HL-60 (cell line): ENCODE measurements around the gene SPATA19.

ENCODE experiments used
- DNase-seq, 2 experiments: peaks; one replicate each; pipeline ENCODE4 v3.0.0-alpha.2; 2010 to 2020; ENCODE audit warnings: low read depth in 1 of 2, low spot score in 1 of 2
- H3K27ac ChIP-seq: fragments of 250-450 bp; sonication (Bioruptor Pico); replicated peaks from 2 replicates; pipeline ENCODE4 v1.5.1; 2020; ENCODE audit warnings: mild to moderate bottlenecking, moderate library complexity
- H3K27me3 ChIP-seq: fragments of 250-450 bp; sonication (Bioruptor Pico); 2 replicates; pipeline ENCODE4 v1.5.1; 2021; ENCODE audit warnings: mild to moderate bottlenecking, moderate library complexity; ENCODE audit not compliant: insufficient read depth, poor library complexity, severe bottlenecking
- H3K4me3 ChIP-seq: replicated peaks from 2 replicates; pipeline ENCODE4 v1.5.1; 2011; ENCODE audit warnings: mild to moderate bottlenecking, control low read depth, low read length; ENCODE audit not compliant: insufficient read depth
- GABPA ChIP-seq: IDR thresholded peaks from 2 replicates; pipeline ENCODE4 v1.6.1; 2012; ENCODE audit warnings: low read depth
- POLR2AphosphoS5 ChIP-seq: IDR thresholded peaks from 2 replicates; pipeline ENCODE4 v1.6.1; 2012; ENCODE audit warnings: low read depth
- SPI1 ChIP-seq: IDR thresholded peaks from 2 replicates; pipeline ENCODE4 v1.6.1; 2012; ENCODE audit warnings: low read depth, mild to moderate bottlenecking, borderline replicate concordance
- TF ChIP-seq, protein P1 (sequence below): IDR thresholded peaks from one replicate; pipeline ENCODE4 v1.5.1; 2011; ENCODE audit warnings: low read length, control low read depth, inconsistent platforms; ENCODE audit not compliant: insufficient read depth
- TF ChIP-seq, protein P2 (sequence below): IDR thresholded peaks from 2 replicates; pipeline ENCODE4 v1.6.1; 2012; ENCODE audit warnings: low read depth; ENCODE audit not compliant: insufficient replicate concordance

SPATA19 gene

GRCh38 chr11:133889188-133889587 lies 43.9 kb upstream of the SPATA19 start:
- no peak overlapping the region for H3K4me3 ChIP-seq
- TF ChIP-seq GABPA (no peak), POLR2AphosphoS5 (no peak), SPI1 (no peak)
- TF ChIP-seq, protein P1, sequence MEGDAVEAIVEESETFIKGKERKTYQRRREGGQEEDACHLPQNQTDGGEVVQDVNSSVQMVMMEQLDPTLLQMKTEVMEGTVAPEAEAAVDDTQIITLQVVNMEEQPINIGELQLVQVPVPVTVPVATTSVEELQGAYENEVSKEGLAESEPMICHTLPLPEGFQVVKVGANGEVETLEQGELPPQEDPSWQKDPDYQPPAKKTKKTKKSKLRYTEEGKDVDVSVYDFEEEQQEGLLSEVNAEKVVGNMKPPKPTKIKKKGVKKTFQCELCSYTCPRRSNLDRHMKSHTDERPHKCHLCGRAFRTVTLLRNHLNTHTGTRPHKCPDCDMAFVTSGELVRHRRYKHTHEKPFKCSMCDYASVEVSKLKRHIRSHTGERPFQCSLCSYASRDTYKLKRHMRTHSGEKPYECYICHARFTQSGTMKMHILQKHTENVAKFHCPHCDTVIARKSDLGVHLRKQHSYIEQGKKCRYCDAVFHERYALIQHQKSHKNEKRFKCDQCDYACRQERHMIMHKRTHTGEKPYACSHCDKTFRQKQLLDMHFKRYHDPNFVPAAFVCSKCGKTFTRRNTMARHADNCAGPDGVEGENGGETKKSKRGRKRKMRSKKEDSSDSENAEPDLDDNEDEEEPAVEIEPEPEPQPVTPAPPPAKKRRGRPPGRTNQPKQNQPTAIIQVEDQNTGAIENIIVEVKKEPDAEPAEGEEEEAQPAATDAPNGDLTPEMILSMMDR = no peak
- TF ChIP-seq, protein P2, sequence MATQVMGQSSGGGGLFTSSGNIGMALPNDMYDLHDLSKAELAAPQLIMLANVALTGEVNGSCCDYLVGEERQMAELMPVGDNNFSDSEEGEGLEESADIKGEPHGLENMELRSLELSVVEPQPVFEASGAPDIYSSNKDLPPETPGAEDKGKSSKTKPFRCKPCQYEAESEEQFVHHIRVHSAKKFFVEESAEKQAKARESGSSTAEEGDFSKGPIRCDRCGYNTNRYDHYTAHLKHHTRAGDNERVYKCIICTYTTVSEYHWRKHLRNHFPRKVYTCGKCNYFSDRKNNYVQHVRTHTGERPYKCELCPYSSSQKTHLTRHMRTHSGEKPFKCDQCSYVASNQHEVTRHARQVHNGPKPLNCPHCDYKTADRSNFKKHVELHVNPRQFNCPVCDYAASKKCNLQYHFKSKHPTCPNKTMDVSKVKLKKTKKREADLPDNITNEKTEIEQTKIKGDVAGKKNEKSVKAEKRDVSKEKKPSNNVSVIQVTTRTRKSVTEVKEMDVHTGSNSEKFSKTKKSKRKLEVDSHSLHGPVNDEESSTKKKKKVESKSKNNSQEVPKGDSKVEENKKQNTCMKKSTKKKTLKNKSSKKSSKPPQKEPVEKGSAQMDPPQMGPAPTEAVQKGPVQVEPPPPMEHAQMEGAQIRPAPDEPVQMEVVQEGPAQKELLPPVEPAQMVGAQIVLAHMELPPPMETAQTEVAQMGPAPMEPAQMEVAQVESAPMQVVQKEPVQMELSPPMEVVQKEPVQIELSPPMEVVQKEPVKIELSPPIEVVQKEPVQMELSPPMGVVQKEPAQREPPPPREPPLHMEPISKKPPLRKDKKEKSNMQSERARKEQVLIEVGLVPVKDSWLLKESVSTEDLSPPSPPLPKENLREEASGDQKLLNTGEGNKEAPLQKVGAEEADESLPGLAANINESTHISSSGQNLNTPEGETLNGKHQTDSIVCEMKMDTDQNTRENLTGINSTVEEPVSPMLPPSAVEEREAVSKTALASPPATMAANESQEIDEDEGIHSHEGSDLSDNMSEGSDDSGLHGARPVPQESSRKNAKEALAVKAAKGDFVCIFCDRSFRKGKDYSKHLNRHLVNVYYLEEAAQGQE = no peak
- no peak overlapping the region for H3K27ac ChIP-seq
- no peak for DNase-seq
- no peaks in the 10 kb centered on the region for H3K27me3 ChIP-seq

- no peak overlapping the region for H3K27ac ChIP-seq
- DNase-seq = no peak
- no peaks in the 10 kb centered on the region for H3K27me3 ChIP-seq
- no peak overlapping the region for H3K4me3 ChIP-seq
- TF ChIP-seq POLR2AphosphoS5 (no peak), SPI1 (no peak), GABPA (no peak)
- TF ChIP-seq, protein P2 = no peak
- TF ChIP-seq, protein P1 = no peak
Measured at GRCh38 chr11:133887692-133888332, 42.5 kb upstream of the SPATA19 start.

DNA sequence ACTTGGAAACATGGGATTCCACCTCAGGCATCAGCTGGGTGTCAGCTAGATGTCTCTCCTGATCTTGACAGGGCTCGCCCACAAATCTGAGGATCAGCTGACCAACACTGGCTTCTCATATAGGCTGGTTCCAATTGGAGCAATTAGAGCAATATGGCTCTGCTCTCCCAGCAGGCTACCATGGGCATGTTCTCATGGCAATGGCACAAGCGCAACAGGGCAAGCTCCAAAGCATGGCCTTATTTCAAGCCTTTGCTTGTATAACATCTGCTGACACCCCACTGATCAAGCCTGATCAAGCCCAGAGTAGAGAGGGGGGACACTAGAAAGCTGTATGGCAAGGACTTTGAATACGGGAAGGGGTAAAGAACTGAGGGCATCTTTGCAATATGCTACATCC lies 40.7 kb upstream of the SPATA19 start:
- Histone ChIP-seq H3K4me3 (no peak overlapping the region), H3K27ac (no peak overlapping the region), H3K27me3 (no peaks in the 10 kb centered on the region)
- TF ChIP-seq, protein P2 = no peak
- no peak for DNase-seq
